Rectal smooth muscle tissue (tissue), 1 donor: ENCODE data around the gene MBD1.

Experiments used
- H3K27ac ChIP-seq: one replicate; pipeline ENCODE4 v1.7.0; 2013; ENCODE audit warnings: low read depth, low read length, inconsistent platforms
- H3K27me3 ChIP-seq: one replicate; pipeline ENCODE4 v1.7.0; 2013; ENCODE audit warnings: low read length; ENCODE audit not compliant: control insufficient read depth, insufficient read depth
- H3K36me3 ChIP-seq: one replicate; pipeline ENCODE4 v1.7.0; 2013; ENCODE audit warnings: low read length; ENCODE audit not compliant: control insufficient read depth, insufficient read depth
- H3K4me1 ChIP-seq: one replicate; pipeline ENCODE4 v1.7.0; 2013; ENCODE audit warnings: low read length; ENCODE audit not compliant: control insufficient read depth, insufficient read depth
- H3K4me3 ChIP-seq: one replicate; pipeline ENCODE4 v1.7.0; 2013; ENCODE audit warnings: low read length
- H3K9ac ChIP-seq: one replicate; pipeline ENCODE4 v1.7.0; 2013; ENCODE audit warnings: low read length

The MBD1 gene

DNA sequence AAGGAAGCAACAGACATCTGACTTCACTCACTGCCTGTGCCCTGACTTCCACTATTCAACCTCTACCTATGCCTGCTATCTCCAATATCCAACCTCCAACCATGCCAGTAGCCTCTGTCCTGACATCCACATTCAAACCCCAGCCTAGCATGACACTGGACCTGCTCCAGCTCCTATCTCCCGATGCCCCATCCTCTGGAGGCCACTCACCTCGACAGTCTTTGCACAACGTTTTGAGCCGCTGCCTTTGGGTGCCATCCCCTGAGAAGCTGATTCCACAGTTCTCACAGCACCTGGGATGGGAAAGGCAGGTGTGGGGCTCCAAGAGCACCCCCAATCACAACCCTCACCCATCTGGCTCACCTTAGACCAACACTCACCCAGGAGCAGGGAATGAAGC is 4.9 kb downstream of the MBD1 start:
- Histone ChIP-seq H3K9ac (no peak overlapping the region), H3K4me1 (peaks cover 10% of the 10 kb centered on the region), H3K36me3 (peaks cover 53% of the 10 kb centered on the region), H3K27ac (no peak overlapping the region), H3K27me3 (no peaks in the 10 kb centered on the region), H3K4me3 (no peak overlapping the region)

DNA sequence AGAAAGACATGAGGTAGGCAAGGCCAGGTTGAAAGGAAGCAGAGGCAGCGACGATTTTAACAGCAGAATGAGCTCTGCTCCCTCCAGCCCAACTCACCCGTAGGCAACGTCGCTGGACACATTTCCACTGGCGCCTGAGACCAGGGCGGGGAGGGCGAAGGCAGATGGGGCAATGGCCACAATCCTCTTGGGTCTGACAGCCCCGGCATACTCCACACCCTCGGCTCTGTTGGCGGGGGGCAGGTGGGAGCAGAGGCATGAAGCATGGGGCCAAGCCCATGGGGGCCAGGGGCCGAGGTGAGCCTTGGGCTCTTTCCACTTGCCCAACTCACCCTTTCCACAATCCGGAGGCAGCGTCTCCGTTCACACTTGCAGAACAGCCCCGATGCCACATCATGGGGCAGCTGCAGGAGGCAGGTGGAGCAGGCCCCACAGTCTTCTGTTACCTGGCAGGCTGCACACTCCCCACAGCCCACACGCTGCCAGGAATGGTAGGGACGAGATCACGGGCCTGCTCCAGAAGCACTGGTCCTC is 5.8 kb downstream of the MBD1 start:
- H3K27ac ChIP-seq, result no peak overlapping the region
- peaks cover 8% of the 10 kb centered on the region for H3K4me1 ChIP-seq
- peaks cover 56% of the 10 kb centered on the region for H3K36me3 ChIP-seq
- no peaks in the 10 kb centered on the region for H3K27me3 ChIP-seq
- H3K4me3 ChIP-seq, result no peak overlapping the region
- H3K9ac ChIP-seq, result no peak overlapping the region

DNA sequence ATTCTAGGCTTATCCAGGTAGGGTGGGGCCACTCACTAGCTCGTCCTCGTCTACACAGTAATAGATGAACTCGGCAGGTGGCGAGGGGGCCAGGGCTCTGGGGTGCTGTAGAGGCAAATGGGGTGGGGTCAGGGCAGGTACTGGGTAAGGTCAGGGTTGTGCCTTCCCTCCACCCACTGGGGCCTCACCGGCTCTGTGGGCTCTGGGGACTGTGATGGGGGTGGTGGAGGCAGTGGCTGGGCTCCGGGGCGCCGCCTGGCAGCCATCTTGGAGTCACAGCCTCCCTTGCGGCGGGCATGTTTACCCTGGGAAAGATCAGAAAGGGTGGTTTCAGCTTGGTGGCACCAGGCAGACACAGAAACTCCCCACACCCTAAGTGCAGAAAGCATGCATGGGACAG is 6.4 kb downstream of the MBD1 start:
- H3K4me3 ChIP-seq, result no peak overlapping the region
- peaks cover 1% of the 10 kb centered on the region for H3K4me1 ChIP-seq
- H3K36me3 ChIP-seq, result peaks cover 59% of the 10 kb centered on the region
- H3K27ac ChIP-seq, result no peak overlapping the region
- H3K9ac ChIP-seq, result no peak overlapping the region
- H3K27me3 ChIP-seq, result no peaks in the 10 kb centered on the region

DNA sequence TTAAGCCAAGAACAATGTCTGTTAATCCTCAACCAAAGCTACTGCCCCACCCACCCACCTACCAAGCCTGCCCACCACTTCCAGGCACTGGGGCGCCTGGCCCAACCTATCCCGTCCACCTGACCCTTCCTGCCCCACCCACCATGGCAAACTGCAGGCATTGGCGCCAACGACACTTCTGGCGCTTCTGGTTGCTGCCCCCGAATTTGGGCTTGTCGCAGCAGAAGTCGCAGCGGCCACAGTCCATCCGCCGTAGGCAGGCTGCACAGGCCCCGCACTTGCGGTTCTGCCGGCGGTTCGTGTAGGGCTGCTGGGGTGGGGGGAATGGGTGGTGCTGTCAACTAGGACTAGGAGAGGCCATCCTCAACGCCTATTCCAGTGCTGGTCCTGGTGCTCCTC is 7.3 kb downstream of the MBD1 start:
- Histone ChIP-seq H3K36me3 (peaks cover 61% of the 10 kb centered on the region), H3K27me3 (no peaks in the 10 kb centered on the region), H3K4me1 (no peaks in the 10 kb centered on the region), H3K9ac (no peak overlapping the region), H3K4me3 (no peak overlapping the region), H3K27ac (no peak overlapping the region)

DNA sequence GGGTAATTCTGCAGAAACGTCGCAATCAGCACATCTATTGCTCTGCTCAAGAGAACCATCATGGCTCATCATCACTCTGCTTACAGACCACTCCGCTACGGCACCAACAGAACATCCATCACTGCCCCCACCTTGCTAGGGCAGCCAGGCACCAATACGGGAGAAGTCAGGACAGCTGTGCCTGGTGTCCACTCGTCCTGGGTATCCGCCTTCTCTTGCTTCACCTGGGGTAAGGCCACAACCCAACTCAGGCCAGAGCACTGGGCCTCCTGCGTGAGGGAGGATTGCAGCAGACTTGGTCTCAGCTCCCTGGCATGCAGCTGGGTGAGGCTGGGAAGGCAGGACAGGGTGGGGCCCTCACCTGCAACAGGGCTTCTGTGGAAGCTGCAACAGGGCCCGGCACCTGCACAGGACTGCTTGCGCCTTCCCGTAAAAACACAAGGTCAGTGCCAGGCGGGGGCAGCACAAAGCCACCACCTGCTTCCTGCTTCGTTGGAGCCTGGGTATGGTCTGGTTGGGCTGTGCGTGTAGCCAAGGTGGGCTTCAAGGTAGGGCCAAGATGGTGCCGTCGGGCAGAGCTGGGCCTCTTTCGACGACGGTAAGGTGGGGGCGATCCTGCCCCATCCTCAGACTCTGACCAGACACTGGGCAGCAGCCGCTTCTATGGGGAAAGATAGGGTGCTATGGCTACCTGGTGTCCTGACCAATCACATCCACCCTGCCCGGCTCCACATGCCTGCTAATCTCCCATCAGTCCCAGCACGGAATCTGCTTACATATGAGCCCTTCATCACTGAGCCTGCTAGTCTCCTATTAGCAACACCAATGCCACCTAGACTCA is 7.9 kb downstream of the MBD1 start:
- Histone ChIP-seq H3K36me3 (peaks cover 58% of the 10 kb centered on the region), H3K27ac (no peak overlapping the region)

DNA sequence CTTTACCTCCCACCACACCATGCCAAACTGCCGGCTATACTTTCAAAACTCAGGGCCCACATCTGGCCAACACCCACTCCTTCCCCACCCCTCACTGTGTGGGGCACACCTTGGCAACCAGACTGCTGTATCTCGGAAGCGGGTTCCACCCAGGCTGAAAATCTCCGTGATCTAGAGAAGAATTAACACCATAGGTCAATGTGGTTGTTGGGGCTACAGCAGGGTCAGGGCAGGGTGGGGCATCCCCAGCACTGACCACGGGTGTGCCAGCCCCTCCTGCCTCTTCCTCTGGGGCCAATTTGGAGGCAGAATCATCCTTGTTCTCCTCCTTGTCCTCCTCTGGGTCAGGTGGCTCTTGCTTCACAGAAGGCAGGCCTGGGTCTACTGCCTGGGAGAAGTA is 8.8 kb downstream of the MBD1 start:
- Histone ChIP-seq H3K4me3 (no peak overlapping the region), H3K27me3 (no peaks in the 10 kb centered on the region), H3K27ac (no peak overlapping the region), H3K9ac (no peak overlapping the region), H3K36me3 (peaks cover 58% of the 10 kb centered on the region), H3K4me1 (no peaks in the 10 kb centered on the region)

More for the DNA sequence above, 7.9 kb downstream of the MBD1 start:
- H3K4me3 ChIP-seq, result no peak overlapping the region
- no peaks in the 10 kb centered on the region for H3K4me1 ChIP-seq
- H3K27me3 ChIP-seq, result no peaks in the 10 kb centered on the region
- H3K9ac ChIP-seq, result no peak overlapping the region

DNA sequence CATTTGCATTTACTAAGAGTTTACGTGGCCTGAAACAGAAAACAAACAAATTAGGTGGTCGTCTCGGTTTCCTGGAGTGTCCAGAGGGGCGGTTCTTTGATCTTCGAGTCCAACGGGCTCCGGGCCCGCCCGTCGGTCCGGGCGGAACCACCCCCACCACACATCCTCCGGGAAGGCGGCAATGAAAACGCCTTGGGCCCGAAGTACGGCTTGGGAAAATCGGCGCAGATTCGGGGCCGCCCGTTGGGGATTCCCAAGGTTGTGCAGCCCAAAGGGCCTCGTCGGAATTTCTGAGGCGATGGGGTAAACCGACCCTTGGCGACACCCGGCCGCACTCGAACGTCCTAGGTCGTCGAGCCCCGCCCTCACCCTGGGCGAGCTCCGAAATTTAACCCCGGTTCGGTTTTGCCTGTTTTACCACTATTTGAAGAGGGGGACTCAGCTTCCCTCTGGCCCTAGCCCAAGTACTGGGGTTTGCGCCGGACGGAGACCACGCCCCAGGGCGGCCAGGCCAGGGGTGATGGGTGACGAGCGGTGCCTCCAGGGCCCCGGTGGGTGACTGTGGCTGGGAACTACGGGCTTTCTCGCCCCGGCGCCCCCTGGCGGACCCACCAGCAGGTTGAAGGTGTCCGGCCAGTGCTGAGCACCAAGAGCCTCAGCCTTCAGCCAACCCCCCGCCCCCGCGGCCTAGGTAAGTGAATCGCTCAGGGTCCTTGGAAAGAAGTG is 13.1 kb downstream of the MBD1 start:
- Histone ChIP-seq H3K9ac (no peak overlapping the region), H3K36me3 (peaks cover 21% of the 10 kb centered on the region), H3K27ac (peak overlapping the region; percentile 49), H3K4me1 (no peaks in the 10 kb centered on the region), H3K4me3 (peak overlapping the region; percentile 64), H3K27me3 (no peaks in the 10 kb centered on the region)

DNA sequence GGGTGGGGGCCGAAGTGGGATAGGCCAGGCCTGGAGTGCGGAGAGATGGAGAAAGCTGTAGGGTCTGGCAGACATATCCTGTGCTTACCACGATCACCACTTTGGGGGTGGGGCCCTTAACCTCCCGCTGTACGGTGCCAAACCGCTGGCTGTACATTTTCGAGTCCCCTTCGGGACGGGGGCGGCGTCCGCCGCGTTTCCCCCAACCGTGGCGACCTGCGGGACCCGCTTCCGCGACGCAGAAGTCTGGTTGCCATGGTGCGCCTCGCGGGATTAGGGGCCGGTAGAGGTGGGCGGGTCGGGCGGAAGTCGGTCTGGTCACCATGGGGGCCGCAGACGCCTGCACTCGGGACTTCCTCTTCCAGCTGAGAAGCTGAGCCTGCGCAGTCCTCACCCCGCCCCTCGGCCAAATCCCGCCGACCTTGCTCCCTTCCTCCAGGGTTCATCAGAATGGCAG is 15.0 kb downstream of the MBD1 start, which contains the start of gene CFAP53:
TSS of gene CFAP53 (minus strand) at position 248 of the 457 bp plus-strand sequence. CDS start at position 157, 91 bp downstream.
- H3K27ac ChIP-seq, result no peak within 1 kb of the TSS

DNA sequence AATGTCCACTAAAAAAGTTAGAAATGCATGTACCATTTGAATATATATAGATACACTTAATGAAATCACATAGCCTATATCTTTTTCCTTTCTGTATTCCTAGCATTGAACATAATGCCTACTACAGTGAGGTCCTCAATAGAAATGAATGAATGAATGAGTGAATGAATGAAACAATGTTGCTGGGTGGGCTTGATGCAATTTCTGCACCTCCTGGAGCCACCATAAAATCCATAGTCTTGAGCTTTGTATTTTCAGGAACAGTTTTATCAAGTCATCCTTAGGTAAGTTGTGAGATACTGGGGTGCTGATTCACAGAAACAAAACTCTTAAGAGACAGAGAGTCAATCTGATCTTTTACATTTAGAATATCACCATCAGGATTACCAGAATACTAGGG is 18.3 kb downstream of the MBD1 start:
- no peaks in the 10 kb centered on the region for H3K27me3 ChIP-seq
- H3K27ac ChIP-seq, result no peak overlapping the region
- H3K36me3 ChIP-seq, result no peaks in the 10 kb centered on the region
- H3K9ac ChIP-seq, result no peak overlapping the region
- no peak overlapping the region for H3K4me3 ChIP-seq
- H3K4me1 ChIP-seq, result no peaks in the 10 kb centered on the region

More for the DNA sequence above, 15.0 kb downstream of the MBD1 start, which contains the start of gene CFAP53:
- no peaks in the 10 kb centered on the region for H3K4me1 ChIP-seq
- H3K4me3 ChIP-seq, result peak within 1 kb of the TSS; percentile 88
- no peaks in the 10 kb centered on the region for H3K27me3 ChIP-seq
- H3K36me3 ChIP-seq, result peaks cover 8% of the 10 kb centered on the region
- H3K9ac ChIP-seq, result no peak within 1 kb of the TSS

DNA sequence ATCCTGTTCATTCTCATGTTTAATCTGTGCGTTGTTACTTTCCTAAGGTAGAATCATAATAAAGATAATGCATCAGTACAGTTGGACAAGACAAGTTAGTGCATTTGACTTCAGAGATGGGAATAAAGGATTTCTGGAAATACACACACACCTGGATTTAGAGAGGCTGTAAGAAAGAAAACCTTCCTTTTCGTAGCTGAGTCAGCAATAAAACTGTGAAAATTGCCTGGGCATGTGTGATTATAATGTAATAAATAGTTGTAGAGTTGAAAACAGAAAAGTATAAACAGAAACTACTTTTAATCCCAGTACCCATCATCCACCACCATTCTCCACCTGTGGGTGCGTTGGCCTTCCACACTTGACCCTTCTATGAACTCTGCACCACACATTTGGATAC is 30.4 kb downstream of the MBD1 start:
- Histone ChIP-seq H3K27me3 (no peaks in the 10 kb centered on the region), H3K4me3 (no peak overlapping the region), H3K4me1 (no peaks in the 10 kb centered on the region), H3K36me3 (no peaks in the 10 kb centered on the region), H3K27ac (no peak overlapping the region), H3K9ac (no peak overlapping the region)

DNA sequence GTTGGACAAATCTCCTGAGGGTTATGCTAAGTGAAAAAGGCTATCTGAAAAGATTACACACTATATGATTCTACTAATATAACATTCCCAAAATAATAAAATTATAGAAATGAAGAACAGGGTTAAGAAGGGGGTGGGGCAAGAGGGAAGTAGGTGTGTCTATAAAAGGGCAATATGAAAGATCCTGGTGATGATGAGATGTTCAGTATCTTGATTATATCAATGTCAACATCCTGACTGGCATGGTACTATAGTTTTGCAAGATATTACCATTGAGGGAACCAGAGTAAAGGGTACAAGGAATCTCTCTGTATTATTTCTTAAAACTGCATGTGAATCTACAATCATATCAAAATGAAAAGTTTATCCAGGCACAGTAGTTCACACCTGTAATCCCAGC is 31.7 kb downstream of the MBD1 start:
- H3K27ac ChIP-seq, result no peak overlapping the region
- H3K9ac ChIP-seq, result no peak overlapping the region
- H3K27me3 ChIP-seq, result no peaks in the 10 kb centered on the region
- no peaks in the 10 kb centered on the region for H3K36me3 ChIP-seq
- H3K4me3 ChIP-seq, result no peak overlapping the region
- no peaks in the 10 kb centered on the region for H3K4me1 ChIP-seq

DNA sequence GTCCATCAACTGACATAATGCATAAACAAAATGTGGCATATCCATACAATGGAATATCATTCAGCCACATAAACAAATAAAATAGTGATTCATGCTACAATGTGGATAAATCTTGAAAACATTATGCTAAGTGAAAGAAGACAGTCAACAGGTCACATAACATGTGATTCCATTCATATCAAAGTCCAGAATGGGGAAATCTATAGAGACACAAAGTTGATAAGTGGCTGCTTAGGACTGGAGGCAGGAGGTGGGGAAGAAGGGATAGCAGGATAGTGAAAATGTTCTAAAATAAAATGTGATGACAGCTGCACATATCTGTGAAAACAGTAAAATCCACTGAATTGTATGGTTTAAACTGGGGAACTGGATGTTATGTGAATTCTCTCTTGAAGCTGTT is 33.8 kb downstream of the MBD1 start:
- Histone ChIP-seq H3K27ac (no peak overlapping the region), H3K4me3 (no peak overlapping the region), H3K36me3 (no peaks in the 10 kb centered on the region), H3K4me1 (no peaks in the 10 kb centered on the region), H3K27me3 (no peaks in the 10 kb centered on the region), H3K9ac (no peak overlapping the region)
